ACC112 (cell line): ENCODE measurements around the gene SSX2IP.
A peak's percentile ranks its signal among the peaks of the same experiment; 100 is the strongest.
"Not testable (repeated sequence)": the region's sequence is repeated elsewhere in the genome, so short reads cannot be mapped to it uniquely, and the experiment has no call there.

Source experiments
- H2AFZ ChIP-seq: fragments of 200-600 bp; sonication (generic); one replicate; pipeline ENCODE4 v1.6.0; 2017; ENCODE audit warnings: antibody characterized with exemption, low read length; ENCODE audit not compliant: unreplicated experiment
- H3K27ac ChIP-seq: fragments of 200-600 bp; sonication (generic); 2 replicates; pipeline ENCODE4 v1.5.1; 2014; ENCODE audit warnings: low read depth, mild to moderate bottlenecking, antibody characterized with exemption, low read length, moderate library complexity
- H3K27me3 ChIP-seq: fragments of 200-600 bp; sonication (generic); 2 replicates; pipeline ENCODE4 v1.6.1; 2014; ENCODE audit warnings: mild to moderate bottlenecking, antibody characterized with exemption, low read length, moderate library complexity, mixed read lengths; ENCODE audit not compliant: insufficient read depth
- H3K36me3 ChIP-seq: fragments of 200-600 bp; sonication (generic); 2 replicates; pipeline ENCODE4 v1.6.1; 2016; ENCODE audit warnings: mild to moderate bottlenecking, antibody characterized with exemption, low read length, moderate library complexity, mixed read lengths; ENCODE audit not compliant: insufficient read depth
- H3K4me1 ChIP-seq: fragments of 200-600 bp; sonication (generic); one replicate; pipeline ENCODE4 v1.6.1; 2016; ENCODE audit warnings: low read length, mixed read lengths; ENCODE audit not compliant: insufficient read depth, unreplicated experiment, control insufficient read depth
- H3K4me3 ChIP-seq: fragments of 200-600 bp; sonication (generic); 2 replicates; pipeline ENCODE4 v1.5.1; 2014; ENCODE audit warnings: mild to moderate bottlenecking, low read depth, low read length
- H3K79me2 ChIP-seq: fragments of 200-600 bp; sonication (generic); one replicate; pipeline ENCODE4 v1.6.0; 2016; ENCODE audit warnings: low read length; ENCODE audit not compliant: control insufficient read depth, unreplicated experiment, insufficient read depth

The SSX2IP gene, protein sequence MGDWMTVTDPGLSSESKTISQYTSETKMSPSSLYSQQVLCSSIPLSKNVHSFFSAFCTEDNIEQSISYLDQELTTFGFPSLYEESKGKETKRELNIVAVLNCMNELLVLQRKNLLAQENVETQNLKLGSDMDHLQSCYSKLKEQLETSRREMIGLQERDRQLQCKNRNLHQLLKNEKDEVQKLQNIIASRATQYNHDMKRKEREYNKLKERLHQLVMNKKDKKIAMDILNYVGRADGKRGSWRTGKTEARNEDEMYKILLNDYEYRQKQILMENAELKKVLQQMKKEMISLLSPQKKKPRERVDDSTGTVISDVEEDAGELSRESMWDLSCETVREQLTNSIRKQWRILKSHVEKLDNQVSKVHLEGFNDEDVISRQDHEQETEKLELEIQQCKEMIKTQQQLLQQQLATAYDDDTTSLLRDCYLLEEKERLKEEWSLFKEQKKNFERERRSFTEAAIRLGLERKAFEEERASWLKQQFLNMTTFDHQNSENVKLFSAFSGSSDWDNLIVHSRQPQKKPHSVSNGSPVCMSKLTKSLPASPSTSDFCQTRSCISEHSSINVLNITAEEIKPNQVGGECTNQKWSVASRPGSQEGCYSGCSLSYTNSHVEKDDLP

DNA sequence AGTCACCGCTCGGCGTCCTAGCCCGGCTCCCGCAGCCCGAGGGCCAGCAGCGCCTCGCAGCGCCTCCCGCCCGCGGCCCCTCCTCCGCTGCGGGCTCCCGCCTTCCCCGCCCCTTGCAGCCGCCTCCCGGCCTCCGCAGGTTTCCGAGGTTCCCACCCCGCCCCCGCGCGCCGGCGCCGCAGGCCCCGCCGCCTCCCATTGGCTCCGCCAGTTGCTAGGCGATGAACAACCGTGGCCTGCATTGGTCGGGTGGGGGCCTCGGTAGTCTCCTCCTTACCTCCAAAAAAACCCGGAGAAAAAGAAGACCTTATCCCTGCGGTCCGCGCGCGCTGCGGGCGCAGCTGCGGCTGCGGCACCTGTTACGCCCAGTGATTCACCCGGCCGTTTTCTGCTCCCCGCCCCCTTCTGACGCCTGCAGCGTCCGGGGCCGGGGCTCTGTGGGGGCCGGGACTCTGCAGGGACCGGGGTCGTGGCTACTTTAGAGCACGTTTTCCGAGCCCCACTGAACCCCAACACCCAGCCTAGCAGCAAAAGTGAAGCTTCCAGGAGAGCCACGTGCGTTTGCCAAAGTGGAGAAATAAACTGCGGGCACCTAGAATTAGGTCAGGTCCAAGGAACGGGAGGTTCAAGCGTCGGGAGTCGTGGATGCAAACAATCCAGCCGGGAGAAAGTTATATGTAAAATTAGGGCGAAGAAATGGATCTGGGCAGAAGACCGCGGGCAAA is at the start of gene SSX2IP:
SSX2IP (minus strand) TSS at position 65 of the 725 bp plus-strand sequence. CDS start 19,242 bp downstream, outside the sequence.
- peaks cover 24% of the 10 kb centered on the region for H3K4me1 ChIP-seq
- no peak within 1 kb of the TSS for H3K27ac ChIP-seq
- peak within 1 kb of the TSS; percentile 85 for H3K4me3 ChIP-seq
- no peaks in the 10 kb centered on the region for H3K36me3 ChIP-seq
- peaks cover 25% of the 10 kb centered on the region for H3K79me2 ChIP-seq
- no peaks in the 10 kb centered on the region for H3K27me3 ChIP-seq
- H2AFZ ChIP-seq, result peak within 1 kb of the TSS; percentile 91

DNA sequence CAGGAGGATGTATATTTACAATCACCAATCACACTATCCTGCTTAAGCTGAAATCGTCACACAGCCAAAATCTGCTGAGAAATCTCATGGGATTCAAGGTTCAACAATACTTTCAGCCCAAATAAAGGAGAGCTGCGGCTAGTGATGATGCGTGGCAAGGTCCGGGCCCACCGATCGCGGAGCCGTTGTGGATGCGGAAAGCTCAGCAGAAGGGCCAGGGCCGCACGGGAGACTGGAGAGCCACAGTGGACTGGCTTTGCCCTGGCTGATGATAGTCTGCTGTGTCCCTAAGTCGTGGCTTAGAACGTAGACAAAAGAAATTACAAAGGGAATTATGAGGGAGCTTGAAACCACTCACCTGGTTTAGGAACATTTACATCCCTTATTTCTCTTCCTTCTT is 48.0 kb upstream of the SSX2IP start:
- H2AFZ ChIP-seq, result no peak overlapping the region
- H3K79me2 ChIP-seq, result no peaks in the 10 kb centered on the region
- no peaks in the 10 kb centered on the region for H3K36me3 ChIP-seq
- no peaks in the 10 kb centered on the region for H3K4me1 ChIP-seq
- H3K27ac ChIP-seq, result no peak overlapping the region
- H3K4me3 ChIP-seq, result no peak overlapping the region
- H3K27me3 ChIP-seq, result no peaks in the 10 kb centered on the region

DNA sequence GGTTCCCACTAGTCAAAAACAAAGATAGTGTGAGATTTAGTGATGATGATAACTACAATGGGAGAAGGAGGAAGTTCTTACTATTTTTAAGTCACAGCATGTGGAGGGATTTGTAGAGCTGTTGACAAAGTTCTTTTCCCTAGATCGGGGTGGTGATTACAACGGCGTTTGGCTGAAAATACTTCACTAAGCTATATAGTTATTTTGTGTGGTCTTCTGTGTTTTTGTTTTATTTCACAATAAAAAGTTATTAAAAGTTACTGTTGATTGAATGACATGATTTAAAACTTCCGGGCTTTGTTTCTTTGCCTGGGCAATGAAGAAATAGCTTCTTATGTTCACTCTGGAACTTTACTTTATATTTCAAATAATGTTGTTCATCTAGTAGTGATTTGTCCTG is 47.3 kb upstream of the SSX2IP start:
- Histone ChIP-seq H3K79me2 (no peaks in the 10 kb centered on the region), H3K27me3 (no peaks in the 10 kb centered on the region), H2AFZ (no peak overlapping the region), H3K36me3 (no peaks in the 10 kb centered on the region), H3K4me1 (no peaks in the 10 kb centered on the region), H3K27ac (no peak overlapping the region), H3K4me3 (no peak overlapping the region)

DNA sequence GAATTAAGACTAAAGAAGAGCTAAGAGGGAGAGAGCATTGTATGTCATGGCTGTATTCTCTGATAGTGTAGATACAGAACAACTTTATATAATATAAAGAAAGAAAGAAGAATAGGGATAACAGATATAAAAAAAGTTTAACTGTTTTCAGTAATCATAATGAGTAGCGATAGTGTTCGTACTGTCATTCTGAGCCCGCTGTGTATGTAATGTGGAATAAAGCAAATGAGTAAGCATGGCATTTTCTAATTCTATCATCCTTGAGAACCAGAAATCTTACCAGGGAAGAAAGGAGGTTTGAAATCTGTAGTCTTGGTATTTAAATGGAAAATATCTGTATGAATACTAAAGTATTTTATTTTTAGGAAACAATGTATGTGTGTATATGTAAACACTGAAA is 46.7 kb upstream of the SSX2IP start:
- no peaks in the 10 kb centered on the region for H3K27me3 ChIP-seq
- H2AFZ ChIP-seq, result no peak overlapping the region
- no peaks in the 10 kb centered on the region for H3K36me3 ChIP-seq

DNA sequence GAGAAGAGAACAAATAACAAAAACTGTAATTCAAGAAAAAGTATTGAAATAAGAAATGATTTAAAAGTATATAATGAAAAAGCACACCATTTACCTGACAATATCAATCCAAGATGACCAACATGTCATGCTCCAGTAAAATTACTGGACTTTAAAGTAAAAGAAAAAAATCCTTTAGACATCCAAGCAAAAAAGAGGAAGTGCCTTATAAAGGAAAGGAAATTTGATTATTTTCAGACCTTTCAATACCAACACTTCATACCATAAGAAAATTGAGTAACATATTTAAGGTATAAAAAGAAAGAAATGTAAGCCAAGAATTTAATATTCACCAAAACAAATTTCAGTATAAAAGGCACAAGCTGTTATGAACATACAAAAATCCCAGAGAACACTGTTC is 46.2 kb upstream of the SSX2IP start:
- Histone ChIP-seq H3K27me3 (no peaks in the 10 kb centered on the region), H3K79me2 (no peaks in the 10 kb centered on the region), H3K36me3 (no peaks in the 10 kb centered on the region), H2AFZ (no peak overlapping the region), H3K4me1 (no peaks in the 10 kb centered on the region), H3K27ac (no peak overlapping the region), H3K4me3 (no peak overlapping the region)

More for the DNA sequence above, 46.7 kb upstream of the SSX2IP start:
- H3K4me1 ChIP-seq, result no peaks in the 10 kb centered on the region
- no peak overlapping the region for H3K27ac ChIP-seq
- H3K79me2 ChIP-seq, result no peaks in the 10 kb centered on the region
- H3K4me3 ChIP-seq, result no peak overlapping the region

DNA sequence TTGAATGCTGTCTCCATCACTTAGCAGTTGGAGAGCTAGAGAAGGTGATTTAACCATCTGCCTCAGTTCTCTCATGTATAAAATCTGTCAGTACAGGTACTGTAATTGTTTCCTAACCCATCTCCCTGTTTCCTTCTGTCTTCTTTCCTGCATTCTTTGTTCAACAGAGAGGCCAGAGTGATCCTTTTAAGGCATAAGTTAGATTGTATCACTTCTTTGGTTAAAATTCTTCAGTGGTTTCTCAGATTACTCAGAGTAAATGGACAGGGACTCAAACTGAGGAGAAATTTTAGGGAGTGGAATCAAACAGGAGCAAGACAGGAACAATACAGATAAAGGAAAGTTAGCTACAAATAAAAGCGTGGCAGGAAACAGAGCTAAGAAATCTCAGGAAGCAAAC is 45.2 kb upstream of the SSX2IP start:
- Histone ChIP-seq H3K36me3 (no peaks in the 10 kb centered on the region; the same call in 1 of the 2 replicates), H3K27ac (no peak overlapping the region)

DNA sequence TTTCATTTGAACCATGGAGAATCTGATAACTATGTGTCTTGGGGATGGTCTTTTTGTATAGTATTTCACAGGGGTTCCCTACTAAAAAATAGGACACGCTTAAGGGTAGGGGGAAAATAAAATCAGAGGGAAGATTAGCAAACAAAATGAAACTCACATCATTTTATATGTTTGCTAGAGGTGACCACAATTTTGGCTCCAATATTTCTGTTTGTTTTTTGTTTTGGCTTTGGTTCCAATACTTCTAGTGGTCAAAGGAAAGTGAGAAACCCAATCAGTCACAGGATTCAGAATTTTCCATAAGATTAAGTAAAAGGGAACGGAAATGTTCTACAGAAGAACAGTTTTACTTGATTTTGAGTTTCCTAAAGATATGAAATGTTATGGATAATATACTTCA is 42.3 kb upstream of the SSX2IP start:
- Histone ChIP-seq H3K36me3 (no peaks in the 10 kb centered on the region; the same call in 1 of the 2 replicates), H3K4me1 (peaks cover 4% of the 10 kb centered on the region), H3K27ac (no peak overlapping the region), H3K4me3 (no peak overlapping the region), H3K27me3 (no peaks in the 10 kb centered on the region), H2AFZ (no peak overlapping the region), H3K79me2 (no peaks in the 10 kb centered on the region)

More for the DNA sequence above, 45.2 kb upstream of the SSX2IP start:
- Histone ChIP-seq H3K4me1 (no peaks in the 10 kb centered on the region), H3K79me2 (no peaks in the 10 kb centered on the region), H3K27me3 (no peaks in the 10 kb centered on the region), H3K4me3 (no peak overlapping the region), H2AFZ (no peak overlapping the region)

DNA sequence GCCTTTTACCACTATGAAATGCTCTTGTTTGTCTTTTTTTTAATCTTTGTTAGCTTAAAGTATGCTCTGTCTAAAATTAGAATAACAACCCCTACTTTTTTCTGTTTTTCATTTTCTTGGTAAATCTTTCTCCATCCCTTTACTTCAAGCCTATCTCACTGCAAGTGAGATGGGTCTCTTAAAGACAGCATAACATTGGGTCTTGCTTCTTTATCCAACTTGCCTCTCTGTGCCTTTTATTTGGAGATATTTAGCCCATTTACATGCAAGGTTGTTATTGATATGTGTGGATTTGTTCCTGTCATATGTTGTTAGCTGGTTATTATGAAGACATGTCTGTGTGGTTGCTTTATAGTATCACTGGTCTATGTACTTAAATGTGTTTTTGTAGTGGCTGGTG is 41.3 kb upstream of the SSX2IP start:
- H2AFZ ChIP-seq, result no peak overlapping the region
- no peak overlapping the region for H3K4me3 ChIP-seq
- H3K4me1 ChIP-seq, result peaks cover 14% of the 10 kb centered on the region
- no peaks in the 10 kb centered on the region for H3K27me3 ChIP-seq
- H3K36me3 ChIP-seq, result no peaks in the 10 kb centered on the region; the same call in 1 of the 2 replicates
- no peak overlapping the region for H3K27ac ChIP-seq
- H3K79me2 ChIP-seq, result no peaks in the 10 kb centered on the region

DNA sequence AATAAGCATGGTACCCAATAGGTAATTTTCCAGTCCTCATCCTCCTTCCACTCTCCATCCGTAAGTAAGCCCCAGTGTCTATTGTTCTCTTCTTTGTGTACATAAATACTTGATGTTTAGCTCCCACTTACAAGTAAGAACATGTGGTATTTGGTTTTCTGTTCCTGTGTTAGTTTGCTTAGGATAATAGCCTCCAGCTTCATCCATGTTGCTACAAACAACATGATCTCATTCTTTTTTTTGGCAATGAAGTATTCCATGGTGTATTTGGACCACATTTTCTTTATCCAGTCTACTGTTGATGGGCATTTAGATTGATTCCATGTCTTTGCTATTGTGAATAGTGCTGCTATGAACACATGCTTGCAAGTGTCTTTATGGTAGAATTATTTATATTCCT is 37.5 kb upstream of the SSX2IP start:
- not testable (repeated sequence) for H3K27me3 ChIP-seq, H3K36me3 ChIP-seq, H2AFZ ChIP-seq, H3K4me3 ChIP-seq, H3K27ac ChIP-seq, H3K79me2 ChIP-seq
- peaks cover 19% of the 10 kb centered on the region for H3K4me1 ChIP-seq

DNA sequence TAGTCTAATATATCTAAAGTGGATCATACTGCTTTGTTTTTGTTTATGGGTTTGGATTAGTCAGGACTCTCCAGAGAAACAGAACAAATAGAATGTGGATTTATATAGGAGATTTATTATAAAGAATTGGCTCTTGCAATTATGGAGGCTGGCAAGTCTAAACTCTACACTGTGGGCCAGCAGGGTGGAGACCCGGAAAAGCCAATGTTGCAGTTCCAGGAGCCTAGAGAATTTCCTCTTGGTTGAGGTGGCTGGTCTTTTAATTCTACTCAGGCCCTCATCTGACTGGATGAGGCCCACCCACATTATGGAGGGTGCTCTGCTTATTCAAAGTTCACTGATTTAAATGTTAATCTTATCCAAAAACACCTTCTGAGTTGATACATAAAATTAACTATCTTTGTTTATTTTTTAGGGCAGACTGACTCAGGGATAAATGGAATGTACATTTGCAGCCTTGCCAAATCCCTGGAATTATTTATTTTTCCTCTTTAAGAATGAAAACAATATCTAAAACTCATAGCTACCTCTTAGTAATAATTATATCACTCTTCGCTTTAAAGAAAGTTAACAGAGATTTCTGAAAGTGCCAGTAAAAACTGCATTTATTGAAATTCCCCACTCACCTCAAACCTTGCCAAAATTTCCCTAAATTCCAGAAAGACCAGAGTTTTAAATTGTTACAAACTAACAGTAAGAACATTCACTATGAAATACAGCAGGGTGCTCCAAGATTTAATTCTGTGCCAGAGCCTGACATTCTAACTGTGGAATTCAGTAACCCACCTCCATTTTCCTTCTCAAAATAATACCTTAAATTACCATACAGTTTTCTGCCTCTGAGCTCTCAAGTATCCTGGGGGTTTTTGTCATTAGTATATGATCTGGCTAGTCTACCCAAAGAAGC is 36.6 kb upstream of the SSX2IP start:
- Histone ChIP-seq H3K27me3 (no peaks in the 10 kb centered on the region), H2AFZ (peak overlapping the region; percentile 20), H3K4me3 (no peak overlapping the region), H3K4me1 (peaks cover 19% of the 10 kb centered on the region), H3K36me3 (no peaks in the 10 kb centered on the region; the same call in 1 of the 2 replicates), H3K79me2 (no peaks in the 10 kb centered on the region), H3K27ac (peak overlapping the region; percentile 34)
